Measurements from ENCODE around the gene ENTR1. TPM values are rescaled to one million over a fixed set of nuclear protein-coding genes. Genes with fewer than 3 reads are reported as not detected.

ENTR1 gene
- total RNA-seq, 2 donors from 2014 or later, result 24.1 to 86.6 TPM

- H3K4me1 Mint-ChIP-seq (ENCODE audit: low read depth in 2 of 2), result no peaks in the 10 kb centered on the region
- H3K4me3 Mint-ChIP-seq, result no peak overlapping the region
- DNase-seq (ENCODE audit: low spot score), result no peak
- peaks cover 25% of the 10 kb centered on the region for H3K36me3 Mint-ChIP-seq
- no peak overlapping the region for H3K27ac Mint-ChIP-seq
- no peaks in the 10 kb centered on the region for H3K9me3 Mint-ChIP-seq
- no peak for ATAC-seq
- no peaks in the 10 kb centered on the region for H3K27me3 Mint-ChIP-seq
These were observed 33.3 kb upstream of the ENTR1 start for GRCh38 chr9:136443687-136444086.

- peaks cover 0 to 4% of the 10 kb centered on the region in 2 donors for H3K4me1 Mint-ChIP-seq (ENCODE audit: low read depth in 2 of 2)
- H3K27ac Mint-ChIP-seq, result no peak overlapping the region
- no peaks in the 10 kb centered on the region for H3K9me3 Mint-ChIP-seq
- H3K27me3 Mint-ChIP-seq, result no peaks in the 10 kb centered on the region
- ATAC-seq (no peak), DNase-seq (ENCODE audit: low spot score) (no peak)
- no peak overlapping the region for H3K4me3 Mint-ChIP-seq
- peaks cover 23% of the 10 kb centered on the region for H3K36me3 Mint-ChIP-seq
These were observed 32.7 kb upstream of the ENTR1 start for GRCh38 chr9:136443087-136443486.

- no peak overlapping the region for H3K4me3 Mint-ChIP-seq
- H3K36me3 Mint-ChIP-seq, result peaks cover 18% of the 10 kb centered on the region
- no peaks in the 10 kb centered on the region for H3K9me3 Mint-ChIP-seq
- H3K27me3 Mint-ChIP-seq, result no peaks in the 10 kb centered on the region
- ATAC-seq (no peak), DNase-seq (ENCODE audit: low spot score) (no peak)
- H3K27ac Mint-ChIP-seq, result no peak overlapping the region
- peaks cover 3 to 6% of the 10 kb centered on the region in 2 donors for H3K4me1 Mint-ChIP-seq (ENCODE audit: low read depth in 2 of 2)
These were observed 31.9 kb upstream of the ENTR1 start for GRCh38 chr9:136442265-136442664.

- Mint-ChIP-seq H3K4me3 (no peak overlapping the region), H3K4me1 (ENCODE audit: low read depth in 2 of 2) (peaks cover 8 to 11% of the 10 kb centered on the region in 2 donors), H3K27ac (no peak overlapping the region), H3K9me3 (no peaks in the 10 kb centered on the region), H3K36me3 (peaks cover 16% of the 10 kb centered on the region), H3K27me3 (no peaks in the 10 kb centered on the region)
- no peak for DNase-seq (ENCODE audit: low spot score)
- no peak for ATAC-seq
These were observed 31.3 kb upstream of the ENTR1 start for GRCh38 chr9:136441681-136442245.

GRCh38 chr9:136441191-136441680 is 30.8 kb upstream of the ENTR1 start:
- ATAC-seq (no peak), DNase-seq (ENCODE audit: low spot score) (no peak)
- Mint-ChIP-seq H3K27ac (no peak overlapping the region), H3K27me3 (no peaks in the 10 kb centered on the region), H3K4me3 (no peak overlapping the region), H3K9me3 (no peaks in the 10 kb centered on the region), H3K4me1 (ENCODE audit: low read depth in 2 of 2) (peaks cover 11 to 15% of the 10 kb centered on the region in 2 donors), H3K36me3 (peaks cover 12% of the 10 kb centered on the region)

GRCh38 chr9:136439481-136440408 is 29.3 kb upstream of the ENTR1 start, which contains the start of gene INPP5E:
INPP5E (minus strand) TSS chr9:136439845; CDS start chr9:136439419, 426 bp downstream.
- DNase-seq (ENCODE audit: low spot score), result peak; percentile 83
- no peaks in the 10 kb centered on the region for H3K9me3 Mint-ChIP-seq
- H3K27ac Mint-ChIP-seq, result no peak within 1 kb of the TSS
- H3K4me3 Mint-ChIP-seq, result peak within 1 kb of the TSS; percentile 79
- no peaks in the 10 kb centered on the region for H3K27me3 Mint-ChIP-seq
- H3K4me1 Mint-ChIP-seq (ENCODE audit: low read depth in 2 of 2), result peaks cover 11 to 18% of the 10 kb centered on the region in 2 donors
- peaks cover 12% of the 10 kb centered on the region for H3K36me3 Mint-ChIP-seq
- ATAC-seq, result peak; percentile 91 to 94

GRCh38 chr9:136438548-136439480 is 28.4 kb upstream of the ENTR1 start:
- Mint-ChIP-seq H3K4me3 (peak overlapping the region; percentile 79), H3K9me3 (no peaks in the 10 kb centered on the region), H3K4me1 (ENCODE audit: low read depth in 2 of 2) (peaks cover 11 to 18% of the 10 kb centered on the region in 2 donors), H3K36me3 (peaks cover 9% of the 10 kb centered on the region), H3K27ac (no peak overlapping the region), H3K27me3 (no peaks in the 10 kb centered on the region)
- DNase-seq (ENCODE audit: low spot score) (no peak), ATAC-seq (peak; percentile 66 to 72)

GRCh38 chr9:136437839-136438547 is 27.6 kb upstream of the ENTR1 start:
- H3K4me1 Mint-ChIP-seq (ENCODE audit: low read depth in 2 of 2), result peaks cover 11 to 18% of the 10 kb centered on the region in 2 donors
- no peaks in the 10 kb centered on the region for H3K27me3 Mint-ChIP-seq
- H3K9me3 Mint-ChIP-seq, result no peaks in the 10 kb centered on the region
- peak overlapping the region in 1 of 2 donors; percentile 61 for H3K27ac Mint-ChIP-seq
- ATAC-seq (no peak), DNase-seq (ENCODE audit: low spot score) (no peak)
- H3K4me3 Mint-ChIP-seq, result peak overlapping the region; percentile 79
- H3K36me3 Mint-ChIP-seq, result peaks cover 6% of the 10 kb centered on the region

GRCh38 chr9:136437430-136437829 is 27.0 kb upstream of the ENTR1 start:
- DNase-seq (ENCODE audit: low spot score) (no peak), ATAC-seq (no peak)
- H3K36me3 Mint-ChIP-seq, result peaks cover under 1% of the 10 kb centered on the region
- no peaks in the 10 kb centered on the region for H3K9me3 Mint-ChIP-seq
- H3K4me3 Mint-ChIP-seq, result peak overlapping the region; percentile 79
- no peaks in the 10 kb centered on the region for H3K27me3 Mint-ChIP-seq
- no peak overlapping the region for H3K27ac Mint-ChIP-seq
- H3K4me1 Mint-ChIP-seq (ENCODE audit: low read depth in 2 of 2), result peaks cover 11 to 20% of the 10 kb centered on the region in 2 donors

GRCh38 chr9:136436055-136436634 is 25.7 kb upstream of the ENTR1 start:
- DNase-seq (ENCODE audit: low spot score), result no peak
- no peak for ATAC-seq
- H3K27me3 Mint-ChIP-seq, result no peaks in the 10 kb centered on the region
- H3K36me3 Mint-ChIP-seq, result no peaks in the 10 kb centered on the region
- H3K4me3 Mint-ChIP-seq, result peak overlapping the region; percentile 79
- no peak overlapping the region for H3K27ac Mint-ChIP-seq
- no peaks in the 10 kb centered on the region for H3K9me3 Mint-ChIP-seq
- H3K4me1 Mint-ChIP-seq (ENCODE audit: low read depth in 2 of 2), result peaks cover 11 to 20% of the 10 kb centered on the region in 2 donors

- Mint-ChIP-seq H3K27me3 (no peaks in the 10 kb centered on the region), H3K4me1 (ENCODE audit: low read depth in 2 of 2) (peaks cover 11 to 20% of the 10 kb centered on the region in 2 donors), H3K36me3 (no peaks in the 10 kb centered on the region), H3K27ac (no peak overlapping the region), H3K9me3 (no peaks in the 10 kb centered on the region), H3K4me3 (no peak overlapping the region)
- DNase-seq (ENCODE audit: low spot score), result no peak
- no peak for ATAC-seq
These were observed 24.3 kb upstream of the ENTR1 start for GRCh38 chr9:136434580-136435169.

- Mint-ChIP-seq H3K36me3 (no peaks in the 10 kb centered on the region), H3K4me3 (no peak overlapping the region), H3K4me1 (ENCODE audit: low read depth in 2 of 2) (peaks cover 11 to 20% of the 10 kb centered on the region in 2 donors), H3K27ac (no peak overlapping the region), H3K27me3 (no peaks in the 10 kb centered on the region), H3K9me3 (no peaks in the 10 kb centered on the region)
- no peak for ATAC-seq
- DNase-seq (ENCODE audit: low spot score), result no peak
These were observed 23.6 kb upstream of the ENTR1 start for GRCh38 chr9:136433849-136434579.
